Neuronal stem cell (in vitro differentiated cells): ENCODE measurements around the gene GPR62.

Source experiments
- DNase-seq: peaks from one replicate; pipeline ENCODE4 v3.0.0-alpha.2; 2013; ENCODE audit warnings: low spot score
- H2AFZ ChIP-seq: one replicate; pipeline ENCODE4 v1.6.1; 2013; ENCODE audit warnings: mild to moderate bottlenecking, low read length, inconsistent platforms
- H2AK5ac ChIP-seq: 2 replicates; pipeline ENCODE4 v1.6.1; 2013; ENCODE audit warnings: low read depth, mild to moderate bottlenecking, inconsistent platforms, low read length, moderate library complexity, mixed read lengths
- H2BK120ac ChIP-seq: 2 replicates; pipeline ENCODE4 v1.6.1; 2013; ENCODE audit warnings: low read depth, mild to moderate bottlenecking, inconsistent platforms, low read length, moderate library complexity, mixed read lengths
- H2BK12ac ChIP-seq: one replicate; pipeline ENCODE4 v1.6.1; 2013; ENCODE audit warnings: low read length, inconsistent platforms
- H2BK15ac ChIP-seq: 2 replicates; pipeline ENCODE4 v1.6.1; 2013; ENCODE audit warnings: mild to moderate bottlenecking, low read length, inconsistent platforms, mixed read lengths
- H2BK5ac ChIP-seq: one replicate; pipeline ENCODE4 v1.6.1; 2013; ENCODE audit warnings: inconsistent platforms, mild to moderate bottlenecking, low read length, moderate library complexity
- H3K14ac ChIP-seq: one replicate; pipeline ENCODE4 v1.6.1; 2013; ENCODE audit warnings: low read length, inconsistent platforms
- H3K18ac ChIP-seq: 2 replicates; pipeline ENCODE4 v1.6.1; 2013; ENCODE audit warnings: low read length, inconsistent platforms
- H3K23ac ChIP-seq: 2 replicates; pipeline ENCODE4 v1.6.1; 2013; ENCODE audit warnings: low read depth, mild to moderate bottlenecking, mixed read lengths, low read length, inconsistent platforms; ENCODE audit not compliant: poor library complexity
- H3K27ac ChIP-seq: replicated peaks from 3 replicates; pipeline ENCODE4 v1.5.1; 2013; ENCODE audit warnings: low read length, inconsistent platforms
- H3K27me3 ChIP-seq, 3 experiments: 2 replicates each; pipeline ENCODE4 v1.6.1; 2013; ENCODE audit warnings: low read length in 3 of 3, mild to moderate bottlenecking in 2 of 3, inconsistent platforms in 1 of 3, low read depth in 1 of 3, mixed read lengths in 1 of 3, moderate library complexity in 1 of 3; ENCODE audit not compliant: control insufficient read depth in 3 of 3, insufficient read depth in 3 of 3
- H3K36me3 ChIP-seq, 2 donors: replicated peaks in 1 of 2; 2 replicates each; pipeline ENCODE4 v1.6.1; 2013; ENCODE audit warnings: low read length in 2 of 2; ENCODE audit not compliant: control insufficient read depth in 2 of 2, insufficient read depth in 2 of 2
- H3K4ac ChIP-seq: 2 replicates; pipeline ENCODE4 v1.6.1; 2013; ENCODE audit warnings: inconsistent platforms, mild to moderate bottlenecking, low read length, moderate library complexity
- H3K4me1 ChIP-seq, 2 donors: 1 replicate in 1 of 2; 2 replicates in 1 of 2; pipeline ENCODE4 v1.6.1; 2013; ENCODE audit warnings: low read length in 2 of 2, low read depth in 1 of 2; ENCODE audit not compliant: control insufficient read depth in 2 of 2, insufficient read depth in 1 of 2
- H3K4me2 ChIP-seq: one replicate; pipeline ENCODE4 v1.6.1; 2013; ENCODE audit warnings: mild to moderate bottlenecking, low read length, inconsistent platforms; ENCODE audit not compliant: insufficient read depth, poor library complexity, severe bottlenecking
- H3K4me3 ChIP-seq, 2 donors: 2 replicates each; pipeline ENCODE4 v1.5.1; 2013; ENCODE audit warnings: low read length in 2 of 2, mild to moderate bottlenecking in 2 of 2, inconsistent platforms in 1 of 2, moderate library complexity in 1 of 2
- H3K79me1 ChIP-seq: one replicate; pipeline ENCODE4 v1.6.1; 2013; ENCODE audit warnings: low read depth, mild to moderate bottlenecking, inconsistent platforms, low read length, moderate library complexity
- H3K9ac ChIP-seq: one replicate; pipeline ENCODE4 v1.6.1; 2013; ENCODE audit warnings: mild to moderate bottlenecking, low read depth, low read length, inconsistent platforms; ENCODE audit not compliant: poor library complexity
- H3K9me3 ChIP-seq, 2 donors: replicated peaks in 1 of 2; 2 replicates each; pipeline versions ENCODE3 to v1.6.1; 2013; ENCODE audit warnings: low read length in 2 of 2, mild to moderate bottlenecking in 2 of 2, inconsistent platforms in 1 of 2, low read depth in 1 of 2, mixed read lengths in 1 of 2, moderate library complexity in 1 of 2; ENCODE audit not compliant: control insufficient read depth in 2 of 2, insufficient read depth in 1 of 2
- H4K8ac ChIP-seq: one replicate; pipeline ENCODE4 v1.6.1; 2013; ENCODE audit warnings: low read depth, mild to moderate bottlenecking, inconsistent platforms, low read length, moderate library complexity
- H4K91ac ChIP-seq: one replicate; pipeline ENCODE4 v1.6.1; 2013; ENCODE audit warnings: low read length, low read depth, mild to moderate bottlenecking, inconsistent platforms; ENCODE audit not compliant: poor library complexity
- WGBS, 2 donors: extraction: QIAGEN DNeasy Blood & Tissue Kit; methylation state at CpG; one replicate each; pipeline ENCODE4 v1.1.7; 2013; ENCODE audit warnings: missing lambda C conversion rate in 2 of 2, mixed read lengths in 1 of 2; ENCODE audit not compliant: insufficient read length in 2 of 2, insufficient replicate concordance in 1 of 2; ENCODE audit errors: extremely low coverage in 2 of 2; 5-methylcytosine and 5-hydroxymethylcytosine counted together

The GPR62 gene

GRCh38 chr3:51942603-51943450, 12.4 kb upstream of the GPR62 start:
- WGBS, 2 donors = no CpG with 5 or more reads among the region's 17 CpGs
- H2AK5ac ChIP-seq = peak overlapping the region; percentile 10
- H3K4me2 ChIP-seq = peak overlapping the region; percentile 75
- H3K9ac ChIP-seq = no peak overlapping the region
- peak overlapping the region; percentile 96 for H2AFZ ChIP-seq
- H2BK120ac ChIP-seq = peak overlapping the region; percentile 52
- no peaks in the 10 kb centered on the region for H3K27me3 ChIP-seq
- H4K8ac ChIP-seq = peak overlapping the region; percentile 74
- no peaks in the 10 kb centered on the region for H3K9me3 ChIP-seq
- H3K36me3 ChIP-seq = peaks cover 5 to 15% of the 10 kb centered on the region in 2 donors
- peak overlapping the region; percentile 26 for H2BK5ac ChIP-seq
- H3K4me1 ChIP-seq = peaks cover 7% of the 10 kb centered on the region in 2 donors
- H3K27ac ChIP-seq = no peak overlapping the region
- H3K23ac ChIP-seq = peak overlapping the region; percentile 75
- no peak overlapping the region for H3K4ac ChIP-seq
- H2BK12ac ChIP-seq = peak overlapping the region; percentile 91
- H3K4me3 ChIP-seq = peak overlapping the region; percentile 37 to 42
- H3K79me1 ChIP-seq = peaks cover 5% of the 10 kb centered on the region
- peak overlapping the region; percentile 39 for H4K91ac ChIP-seq
- peak overlapping the region; percentile 58 for H3K14ac ChIP-seq
- peak overlapping the region; percentile 86 for H3K18ac ChIP-seq
- peak overlapping the region; percentile 47 for H2BK15ac ChIP-seq
- DNase-seq = no peak

GRCh38 chr3:51943451-51944391, 11.5 kb upstream of the GPR62 start:
- H2BK120ac ChIP-seq = peak overlapping the region; percentile 52
- peaks cover 5% of the 10 kb centered on the region for H3K79me1 ChIP-seq
- H2BK12ac ChIP-seq = no peak overlapping the region
- peak overlapping the region; percentile 47 for H2BK15ac ChIP-seq
- no peak overlapping the region for H4K8ac ChIP-seq
- no peak overlapping the region for H3K23ac ChIP-seq
- H3K9me3 ChIP-seq = peaks cover 0 to 2% of the 10 kb centered on the region in 2 donors
- H3K14ac ChIP-seq = peak overlapping the region; percentile 40
- H3K18ac ChIP-seq = no peak overlapping the region
- peak overlapping the region; percentile 10 for H2AK5ac ChIP-seq
- no peak overlapping the region for H3K4ac ChIP-seq
- no peak overlapping the region for H3K4me2 ChIP-seq
- DNase-seq = no peak
- H3K27me3 ChIP-seq = peaks cover 0 to 2% (median 0%) of the 10 kb centered on the region in 3 experiments
- no peak overlapping the region for H3K9ac ChIP-seq
- H4K91ac ChIP-seq = peak overlapping the region; percentile 56
- H2BK5ac ChIP-seq = peak overlapping the region; percentile 56
- no peak overlapping the region for H3K4me3 ChIP-seq
- H3K27ac ChIP-seq = no peak overlapping the region
- WGBS, 2 donors = no CpG with 5 or more reads among the region's 21 CpGs
- H3K36me3 ChIP-seq = peaks cover 0 to 7% of the 10 kb centered on the region in 2 donors
- peak overlapping the region; percentile 96 for H2AFZ ChIP-seq
- H3K4me1 ChIP-seq = peaks cover 7% of the 10 kb centered on the region in 2 donors

GRCh38 chr3:51944451-51945021, 10.6 kb upstream of the GPR62 start:
- H3K36me3 ChIP-seq = no peaks in the 10 kb centered on the region
- H4K91ac ChIP-seq = peak overlapping the region; percentile 56
- no peak overlapping the region for H3K4me3 ChIP-seq
- H3K14ac ChIP-seq = no peak overlapping the region
- peaks cover 7% of the 10 kb centered on the region in 2 donors for H3K4me1 ChIP-seq
- no peak overlapping the region for H2BK120ac ChIP-seq
- peaks cover 2% of the 10 kb centered on the region for H3K79me1 ChIP-seq
- H4K8ac ChIP-seq = no peak overlapping the region
- H3K9ac ChIP-seq = peak overlapping the region; percentile 2
- H3K4ac ChIP-seq = no peak overlapping the region
- H2BK12ac ChIP-seq = no peak overlapping the region
- no peak overlapping the region for H3K18ac ChIP-seq
- peak overlapping the region; percentile 71 for H2AK5ac ChIP-seq
- peaks cover 0 to 3% of the 10 kb centered on the region in 2 donors for H3K9me3 ChIP-seq
- peaks cover 0 to 2% (median 0%) of the 10 kb centered on the region in 3 experiments for H3K27me3 ChIP-seq
- no peak for DNase-seq
- no CpG with 5 or more reads among the region's 11 CpGs for WGBS, 2 donors
- no peak overlapping the region for H3K27ac ChIP-seq
- H2AFZ ChIP-seq = no peak overlapping the region
- H3K4me2 ChIP-seq = no peak overlapping the region
- H2BK5ac ChIP-seq = peak overlapping the region; percentile 56
- peak overlapping the region; percentile 30 for H2BK15ac ChIP-seq
- H3K23ac ChIP-seq = peak overlapping the region; percentile 10
